Activated CD4-positive, alpha-beta T cell treated with anti-CD3 and anti-CD28 coated beads, Interleukin-2, Interleukin-6, amounts not matched to agents 100 ng/mL and 50 ng/mL, durations not matched to agents 16 hours and 8 hours (primary cell): ENCODE data around the gene CPB1.
"Not testable (repeated sequence)": the region's sequence is repeated elsewhere in the genome, so short reads cannot be mapped to it uniquely, and the experiment has no call there.

Experiments used
- DNase-seq: peaks from one replicate; pipeline ENCODE4 v3.0.0-alpha.2; 2020

Gene CPB1

GRCh38 chr3:148827585-148827984 is at the start of gene CPB1:
Gene CPB1 (plus strand): TSS chr3:148827811. CDS start chr3:148827824, 13 bp downstream.
- no peak for DNase-seq

GRCh38 chr3:148778926-148779325 is 48.7 kb upstream of the CPB1 start:
- DNase-seq = no peak

GRCh38 chr3:148785026-148785425 is 42.6 kb upstream of the CPB1 start:
- DNase-seq = not testable (repeated sequence)

GRCh38 chr3:148786159-148786558 is 41.5 kb upstream of the CPB1 start:
- not testable (repeated sequence) for DNase-seq

- DNase-seq = no peak
Observed at GRCh38 chr3:148789146-148789545, 38.5 kb upstream of the CPB1 start.

- no peak for DNase-seq
Observed at GRCh38 chr3:148789906-148790305, 37.7 kb upstream of the CPB1 start.

- DNase-seq = no peak
Observed at GRCh38 chr3:148790370-148790769, 37.2 kb upstream of the CPB1 start.

GRCh38 chr3:148790851-148791735 is 36.5 kb upstream of the CPB1 start:
- DNase-seq = no peak

GRCh38 chr3:148791920-148792319 is 35.7 kb upstream of the CPB1 start:
- no peak for DNase-seq

- no peak for DNase-seq
Observed at GRCh38 chr3:148792516-148792915, 35.1 kb upstream of the CPB1 start.

GRCh38 chr3:148796799-148797198 is 30.8 kb upstream of the CPB1 start:
- no peak for DNase-seq

GRCh38 chr3:148797795-148798194 is 29.8 kb upstream of the CPB1 start:
- DNase-seq = no peak

- no peak for DNase-seq
Observed at GRCh38 chr3:148800414-148800813, 27.2 kb upstream of the CPB1 start.

- no peak for DNase-seq
Observed at GRCh38 chr3:148809835-148810234, 17.8 kb upstream of the CPB1 start.

- DNase-seq = no peak
Observed at GRCh38 chr3:148815316-148816110, 12.1 kb upstream of the CPB1 start.

GRCh38 chr3:148816427-148816826 is 11.2 kb upstream of the CPB1 start:
- DNase-seq = no peak

- no peak for DNase-seq
Observed at GRCh38 chr3:148816981-148817525, 10.6 kb upstream of the CPB1 start.

- DNase-seq = no peak
Observed at GRCh38 chr3:148820361-148821245, 7.0 kb upstream of the CPB1 start.

GRCh38 chr3:148823026-148823425 is 4.6 kb upstream of the CPB1 start:
- DNase-seq = no peak

- no peak for DNase-seq
Observed at GRCh38 chr3:148825476-148825875, 2.1 kb upstream of the CPB1 start.

GRCh38 chr3:148828136-148828690 is 602 bp downstream of the CPB1 start:
- DNase-seq = no peak

GRCh38 chr3:148829926-148830325 is 2.3 kb downstream of the CPB1 start:
- DNase-seq = no peak
